Neural cell (in vitro differentiated cells): ENCODE data around the gene NUP62.

ENCODE experiments used
- EZH2 ChIP-seq: fragments of 200-600, 300-800 bp; shearing (Covaris generic), sonication (generic); IDR thresholded peaks from 2 replicates; pipeline ENCODE4 v1.6.1; 2014; ENCODE audit warnings: antibody characterized with exemption, low read length, borderline replicate concordance, mild to moderate bottlenecking; ENCODE audit not compliant: insufficient read depth, poor library complexity, severe bottlenecking
- TF ChIP-seq, protein P1 (sequence below): fragments of 450-650 bp; IDR thresholded peaks from 2 replicates; pipeline ENCODE4 v1.5.1; 2014; ENCODE audit warnings: antibody characterized with exemption, mild to moderate bottlenecking, moderate library complexity; ENCODE audit not compliant: poor library complexity, severe bottlenecking
- TF ChIP-seq, protein P2 (sequence below): IDR thresholded peaks from 2 replicates; pipeline ENCODE4 v1.6.1; 2012; ENCODE audit warnings: borderline replicate concordance

DNA sequence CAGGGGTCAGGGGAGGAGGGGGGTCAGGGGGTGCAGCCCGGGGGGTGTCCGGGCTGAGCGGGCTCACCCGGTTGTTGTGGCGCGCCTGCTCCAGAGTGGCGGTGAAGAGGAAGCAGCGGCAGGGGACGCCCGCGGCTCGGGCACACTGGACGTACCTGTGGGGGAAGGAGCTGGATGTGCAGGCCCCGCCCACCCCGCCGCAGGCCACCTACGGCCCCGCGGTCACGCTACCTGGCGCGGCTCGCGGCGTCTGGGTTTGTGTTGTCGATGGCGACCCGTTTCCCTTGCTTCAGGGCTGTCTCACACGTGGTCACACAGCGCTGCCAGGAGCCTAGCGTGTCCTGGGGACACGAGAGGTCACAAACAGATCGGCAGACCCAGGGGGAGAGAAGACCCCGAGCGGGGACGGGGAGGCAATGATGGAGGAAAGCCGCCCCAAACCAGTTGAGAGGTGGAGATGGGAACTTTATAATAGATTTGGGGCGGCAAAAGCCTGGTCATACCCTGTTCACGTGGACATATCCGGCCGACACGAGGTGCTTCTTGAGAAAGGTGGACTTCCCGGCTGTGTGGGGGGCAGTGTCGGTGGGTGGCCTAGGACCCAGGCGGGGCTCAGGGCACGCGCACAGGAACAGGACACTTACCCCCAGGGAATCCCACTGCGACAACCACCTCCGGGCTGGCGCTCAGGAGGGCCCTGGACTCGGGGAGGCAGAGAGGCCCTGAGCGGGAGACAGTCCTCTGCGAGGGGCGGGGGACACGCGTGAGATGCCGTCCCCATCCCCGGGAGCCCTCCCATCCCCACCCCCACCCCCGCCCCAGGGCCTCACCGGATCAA lies 67.5 kb downstream of the NUP62 start:
- TF ChIP-seq, protein P1, sequence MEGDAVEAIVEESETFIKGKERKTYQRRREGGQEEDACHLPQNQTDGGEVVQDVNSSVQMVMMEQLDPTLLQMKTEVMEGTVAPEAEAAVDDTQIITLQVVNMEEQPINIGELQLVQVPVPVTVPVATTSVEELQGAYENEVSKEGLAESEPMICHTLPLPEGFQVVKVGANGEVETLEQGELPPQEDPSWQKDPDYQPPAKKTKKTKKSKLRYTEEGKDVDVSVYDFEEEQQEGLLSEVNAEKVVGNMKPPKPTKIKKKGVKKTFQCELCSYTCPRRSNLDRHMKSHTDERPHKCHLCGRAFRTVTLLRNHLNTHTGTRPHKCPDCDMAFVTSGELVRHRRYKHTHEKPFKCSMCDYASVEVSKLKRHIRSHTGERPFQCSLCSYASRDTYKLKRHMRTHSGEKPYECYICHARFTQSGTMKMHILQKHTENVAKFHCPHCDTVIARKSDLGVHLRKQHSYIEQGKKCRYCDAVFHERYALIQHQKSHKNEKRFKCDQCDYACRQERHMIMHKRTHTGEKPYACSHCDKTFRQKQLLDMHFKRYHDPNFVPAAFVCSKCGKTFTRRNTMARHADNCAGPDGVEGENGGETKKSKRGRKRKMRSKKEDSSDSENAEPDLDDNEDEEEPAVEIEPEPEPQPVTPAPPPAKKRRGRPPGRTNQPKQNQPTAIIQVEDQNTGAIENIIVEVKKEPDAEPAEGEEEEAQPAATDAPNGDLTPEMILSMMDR: no peak
- TF ChIP-seq, protein P2, sequence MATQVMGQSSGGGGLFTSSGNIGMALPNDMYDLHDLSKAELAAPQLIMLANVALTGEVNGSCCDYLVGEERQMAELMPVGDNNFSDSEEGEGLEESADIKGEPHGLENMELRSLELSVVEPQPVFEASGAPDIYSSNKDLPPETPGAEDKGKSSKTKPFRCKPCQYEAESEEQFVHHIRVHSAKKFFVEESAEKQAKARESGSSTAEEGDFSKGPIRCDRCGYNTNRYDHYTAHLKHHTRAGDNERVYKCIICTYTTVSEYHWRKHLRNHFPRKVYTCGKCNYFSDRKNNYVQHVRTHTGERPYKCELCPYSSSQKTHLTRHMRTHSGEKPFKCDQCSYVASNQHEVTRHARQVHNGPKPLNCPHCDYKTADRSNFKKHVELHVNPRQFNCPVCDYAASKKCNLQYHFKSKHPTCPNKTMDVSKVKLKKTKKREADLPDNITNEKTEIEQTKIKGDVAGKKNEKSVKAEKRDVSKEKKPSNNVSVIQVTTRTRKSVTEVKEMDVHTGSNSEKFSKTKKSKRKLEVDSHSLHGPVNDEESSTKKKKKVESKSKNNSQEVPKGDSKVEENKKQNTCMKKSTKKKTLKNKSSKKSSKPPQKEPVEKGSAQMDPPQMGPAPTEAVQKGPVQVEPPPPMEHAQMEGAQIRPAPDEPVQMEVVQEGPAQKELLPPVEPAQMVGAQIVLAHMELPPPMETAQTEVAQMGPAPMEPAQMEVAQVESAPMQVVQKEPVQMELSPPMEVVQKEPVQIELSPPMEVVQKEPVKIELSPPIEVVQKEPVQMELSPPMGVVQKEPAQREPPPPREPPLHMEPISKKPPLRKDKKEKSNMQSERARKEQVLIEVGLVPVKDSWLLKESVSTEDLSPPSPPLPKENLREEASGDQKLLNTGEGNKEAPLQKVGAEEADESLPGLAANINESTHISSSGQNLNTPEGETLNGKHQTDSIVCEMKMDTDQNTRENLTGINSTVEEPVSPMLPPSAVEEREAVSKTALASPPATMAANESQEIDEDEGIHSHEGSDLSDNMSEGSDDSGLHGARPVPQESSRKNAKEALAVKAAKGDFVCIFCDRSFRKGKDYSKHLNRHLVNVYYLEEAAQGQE: no peak
- no peak for TF ChIP-seq EZH2
